GM12874 (cell line): ENCODE data around the gene PROM2.

Experiments
- TF ChIP-seq, protein P1 (sequence below): IDR thresholded peaks from 2 replicates; pipeline ENCODE4 v1.5.1; 2011; ENCODE audit warnings: low read depth, mild to moderate bottlenecking, control low read depth, low read length, moderate library complexity; ENCODE audit not compliant: insufficient read depth

The PROM2 gene, protein sequence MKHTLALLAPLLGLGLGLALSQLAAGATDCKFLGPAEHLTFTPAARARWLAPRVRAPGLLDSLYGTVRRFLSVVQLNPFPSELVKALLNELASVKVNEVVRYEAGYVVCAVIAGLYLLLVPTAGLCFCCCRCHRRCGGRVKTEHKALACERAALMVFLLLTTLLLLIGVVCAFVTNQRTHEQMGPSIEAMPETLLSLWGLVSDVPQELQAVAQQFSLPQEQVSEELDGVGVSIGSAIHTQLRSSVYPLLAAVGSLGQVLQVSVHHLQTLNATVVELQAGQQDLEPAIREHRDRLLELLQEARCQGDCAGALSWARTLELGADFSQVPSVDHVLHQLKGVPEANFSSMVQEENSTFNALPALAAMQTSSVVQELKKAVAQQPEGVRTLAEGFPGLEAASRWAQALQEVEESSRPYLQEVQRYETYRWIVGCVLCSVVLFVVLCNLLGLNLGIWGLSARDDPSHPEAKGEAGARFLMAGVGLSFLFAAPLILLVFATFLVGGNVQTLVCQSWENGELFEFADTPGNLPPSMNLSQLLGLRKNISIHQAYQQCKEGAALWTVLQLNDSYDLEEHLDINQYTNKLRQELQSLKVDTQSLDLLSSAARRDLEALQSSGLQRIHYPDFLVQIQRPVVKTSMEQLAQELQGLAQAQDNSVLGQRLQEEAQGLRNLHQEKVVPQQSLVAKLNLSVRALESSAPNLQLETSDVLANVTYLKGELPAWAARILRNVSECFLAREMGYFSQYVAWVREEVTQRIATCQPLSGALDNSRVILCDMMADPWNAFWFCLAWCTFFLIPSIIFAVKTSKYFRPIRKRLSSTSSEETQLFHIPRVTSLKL

DNA sequence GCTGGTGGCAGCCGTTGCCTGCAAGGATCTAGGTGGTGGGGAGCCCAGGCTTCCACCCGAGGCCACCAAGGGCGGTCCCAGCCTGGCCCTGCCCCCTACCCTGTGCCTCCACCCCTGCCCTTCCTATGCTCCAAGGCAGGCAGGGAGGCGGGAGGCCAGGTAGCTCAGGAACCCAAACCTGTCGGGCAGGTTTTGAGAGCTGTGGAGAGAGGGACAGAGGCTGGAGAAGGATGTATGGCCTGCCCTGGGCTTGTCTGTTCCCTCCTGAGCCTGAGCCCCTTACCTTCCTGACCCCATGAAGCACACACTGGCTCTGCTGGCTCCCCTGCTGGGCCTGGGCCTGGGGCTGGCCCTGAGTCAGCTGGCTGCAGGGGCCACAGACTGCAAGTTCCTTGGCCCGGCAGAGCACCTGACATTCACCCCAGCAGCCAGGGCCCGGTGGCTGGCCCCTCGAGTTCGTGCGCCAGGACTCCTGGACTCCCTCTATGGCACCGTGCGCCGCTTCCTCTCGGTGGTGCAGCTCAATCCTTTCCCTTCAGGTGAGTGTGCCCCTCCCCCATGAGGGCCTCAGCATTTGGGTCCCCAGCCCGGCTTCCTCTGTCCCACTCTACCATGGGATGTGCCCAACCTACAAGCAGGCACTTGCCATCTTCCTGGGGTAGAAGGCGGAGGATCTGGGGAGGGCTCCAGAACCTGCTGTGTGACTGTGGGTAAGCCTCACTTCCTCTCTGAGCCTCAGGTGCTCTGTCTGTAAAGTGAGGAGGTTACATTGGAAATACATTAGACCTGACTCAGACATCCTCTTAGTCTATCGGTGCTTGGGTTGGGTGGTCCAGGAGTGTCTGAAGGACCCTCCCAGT, at the start of gene PROM2:
TSS of gene PROM2 (plus strand) at position 159 of the 860 bp plus-strand sequence. CDS start at position 296, 137 bp downstream.
- TF ChIP-seq, protein P1, sequence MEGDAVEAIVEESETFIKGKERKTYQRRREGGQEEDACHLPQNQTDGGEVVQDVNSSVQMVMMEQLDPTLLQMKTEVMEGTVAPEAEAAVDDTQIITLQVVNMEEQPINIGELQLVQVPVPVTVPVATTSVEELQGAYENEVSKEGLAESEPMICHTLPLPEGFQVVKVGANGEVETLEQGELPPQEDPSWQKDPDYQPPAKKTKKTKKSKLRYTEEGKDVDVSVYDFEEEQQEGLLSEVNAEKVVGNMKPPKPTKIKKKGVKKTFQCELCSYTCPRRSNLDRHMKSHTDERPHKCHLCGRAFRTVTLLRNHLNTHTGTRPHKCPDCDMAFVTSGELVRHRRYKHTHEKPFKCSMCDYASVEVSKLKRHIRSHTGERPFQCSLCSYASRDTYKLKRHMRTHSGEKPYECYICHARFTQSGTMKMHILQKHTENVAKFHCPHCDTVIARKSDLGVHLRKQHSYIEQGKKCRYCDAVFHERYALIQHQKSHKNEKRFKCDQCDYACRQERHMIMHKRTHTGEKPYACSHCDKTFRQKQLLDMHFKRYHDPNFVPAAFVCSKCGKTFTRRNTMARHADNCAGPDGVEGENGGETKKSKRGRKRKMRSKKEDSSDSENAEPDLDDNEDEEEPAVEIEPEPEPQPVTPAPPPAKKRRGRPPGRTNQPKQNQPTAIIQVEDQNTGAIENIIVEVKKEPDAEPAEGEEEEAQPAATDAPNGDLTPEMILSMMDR, result no peak

DNA sequence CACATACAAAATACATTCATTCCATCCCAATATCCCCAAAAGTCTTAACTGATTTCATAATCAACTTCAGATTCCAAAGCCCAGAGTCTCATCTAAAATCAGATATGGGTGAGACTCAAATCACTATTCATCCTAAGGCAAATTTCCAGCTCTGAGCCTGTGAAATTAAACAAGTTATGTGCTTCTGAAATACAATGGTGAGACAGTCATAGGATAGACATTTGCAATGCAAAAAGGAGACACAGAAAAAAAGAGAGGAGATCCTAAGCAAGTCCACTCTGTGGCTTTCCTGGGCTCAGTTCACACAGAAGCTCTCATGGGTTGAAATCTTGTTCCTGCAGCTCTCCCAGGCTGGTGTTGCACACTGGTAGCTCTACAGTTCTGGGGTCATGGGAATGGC, 48.6 kb upstream of the PROM2 start:
- TF ChIP-seq, protein P1, result no peak

DNA sequence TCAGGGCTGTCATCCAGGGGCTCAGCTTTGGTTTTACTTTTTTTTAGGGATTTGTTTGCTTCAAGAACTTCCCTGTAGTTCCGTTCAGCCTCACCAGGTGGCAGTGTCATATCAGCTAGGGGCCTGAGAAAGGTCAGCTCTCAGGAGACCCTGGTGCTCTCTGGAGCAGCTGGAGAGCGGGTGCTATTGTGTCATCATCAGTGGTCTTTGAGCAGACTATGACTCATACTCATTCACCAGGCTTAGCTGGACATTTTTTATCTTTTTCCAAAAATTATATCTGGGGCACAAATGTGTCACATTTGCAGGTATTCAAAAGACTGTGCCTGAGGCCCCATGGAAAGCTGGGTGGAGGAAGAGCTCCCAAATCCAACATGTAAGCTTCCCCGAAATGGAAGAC, 42.5 kb upstream of the PROM2 start:
- TF ChIP-seq, protein P1, result peak; percentile 69

DNA sequence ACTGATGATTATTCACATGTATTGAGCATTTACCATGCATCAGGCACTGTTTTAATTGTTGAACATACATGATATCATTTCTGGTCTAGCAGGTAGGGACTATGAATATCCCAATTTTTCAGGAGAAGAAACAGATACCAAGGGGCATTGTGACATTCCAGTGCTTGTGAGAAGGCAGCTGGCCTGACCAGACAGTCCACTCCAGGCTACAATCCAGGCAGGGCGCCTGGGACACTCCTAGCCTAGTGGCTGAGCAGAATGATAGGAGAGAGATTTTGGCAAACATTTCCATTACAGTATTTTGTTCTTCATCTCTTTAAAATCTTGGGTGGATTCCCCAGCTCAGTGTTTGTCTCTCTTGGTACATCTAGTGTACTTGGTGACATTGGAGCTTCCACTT, 42.0 kb upstream of the PROM2 start:
- TF ChIP-seq, protein P1, result no peak

DNA sequence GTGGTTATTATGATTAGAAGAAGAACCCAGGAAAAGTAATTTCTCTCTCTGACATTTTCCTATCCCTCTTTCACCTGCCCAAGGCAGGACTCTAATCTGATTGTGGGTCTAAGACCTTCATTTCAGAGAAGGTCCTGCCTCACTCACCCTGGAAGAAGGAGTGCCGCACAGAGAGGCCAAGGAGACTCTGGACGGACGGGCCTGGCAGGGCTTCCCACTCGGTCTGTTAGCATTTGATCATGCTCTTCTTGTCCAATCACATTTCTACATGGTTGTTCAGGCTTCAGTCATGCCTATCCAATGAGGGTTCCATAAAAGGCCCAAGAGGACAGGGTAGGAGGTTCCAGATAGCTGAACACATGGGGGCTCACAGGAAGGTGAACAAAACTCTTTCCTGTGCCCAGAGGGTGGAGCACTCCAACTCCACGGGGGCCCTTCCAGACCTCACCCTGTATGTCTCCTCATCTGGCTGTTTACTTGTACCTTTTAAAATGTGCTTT, 39.9 kb upstream of the PROM2 start:
- TF ChIP-seq, protein P1, result no peak

DNA sequence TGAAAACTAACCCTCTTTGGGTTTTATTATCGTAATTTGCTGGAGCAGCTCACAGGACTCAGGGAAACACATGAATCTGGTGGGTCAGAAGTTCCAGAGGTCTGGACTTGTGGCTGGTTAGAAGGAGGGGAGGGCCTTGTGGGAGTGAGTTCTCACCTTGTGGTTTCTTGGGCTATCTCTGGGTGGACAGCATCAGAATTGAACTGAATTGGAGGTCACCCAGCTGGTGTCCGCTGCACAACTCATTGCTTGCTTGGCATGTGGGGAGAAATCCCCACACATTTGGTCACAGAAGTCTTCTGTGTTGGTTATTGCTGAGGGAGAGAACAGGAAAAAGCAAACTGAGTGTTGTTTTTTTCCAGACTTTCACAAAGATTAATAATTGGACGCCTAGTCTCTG, 39.4 kb upstream of the PROM2 start:
- TF ChIP-seq, protein P1, result no peak
